PC-9 (cell line): ENCODE data around the gene BORCS5. TPM values are rescaled to one million over a fixed set of nuclear protein-coding genes. Genes with fewer than 3 reads are reported as not detected.

Source experiments
- BruUV-seq: library from RNA; stranded (reverse); fragments of 400-500 nt; replicated peaks from 2 replicates; lab custom pipeline; 2021; lab: Mats Ljungman, UMichigan
- CTCF ChIA-PET: fragments of 300-600 bp; sonication (Branson Sonifier 250); formaldehyde crosslinking; loops from one replicate; lab custom pipeline; 2022; ENCODE audit warnings: antibody characterized with exemption; lab: Charles Lee
- POLR2A ChIA-PET: fragments of 300-600 bp; sonication (Branson Sonifier 250); formaldehyde crosslinking; loops from one replicate; lab custom pipeline; 2022; ENCODE audit warnings: antibody characterized with exemption; ENCODE audit not compliant: unreplicated experiment; lab: Charles Lee
- DNase-seq, 2 experiments: peaks; one replicate each; pipeline versions ENCODE4 v3.0.0 to v3.0.0-alpha.2; 2015 to 2022; ENCODE audit warnings: mixed read lengths in 1 of 2
- H2AFZ ChIP-seq: fragments of 200-600 bp; sonication (generic); 2 replicates; pipeline ENCODE4 v1.8.1; 2017; ENCODE audit warnings: antibody characterized with exemption
- H3F3A ChIP-seq: fragments of 200-600 bp; sonication (generic); 2 replicates; pipeline ENCODE4 v1.8.1; 2017; ENCODE audit warnings: antibody characterized with exemption, mild to moderate bottlenecking, low read depth; ENCODE audit not compliant: insufficient read depth
- H3K27ac ChIP-seq: fragments of 200-600 bp; sonication (generic); 2 replicates; pipeline ENCODE4 v1.6.1; 2016; ENCODE audit warnings: mixed run types
- H3K27me3 ChIP-seq: fragments of 200-600 bp; sonication (generic); 2 replicates; pipeline ENCODE4 v1.6.1; 2016; ENCODE audit warnings: low read depth, mixed run types; ENCODE audit not compliant: insufficient read depth
- H3K36me3 ChIP-seq: fragments of 200-600 bp; sonication (generic); 2 replicates; pipeline ENCODE4 v1.6.1; 2016; ENCODE audit warnings: low read depth, mixed run types
- H3K4me1 ChIP-seq: fragments of 200-600 bp; sonication (generic); replicated peaks from 2 replicates; pipeline ENCODE4 v1.6.1; 2016; ENCODE audit warnings: mixed run types; ENCODE audit not compliant: insufficient read depth
- H3K4me2 ChIP-seq: fragments of 200-600 bp; sonication (generic); 2 replicates; pipeline ENCODE4 v1.6.1; 2017; ENCODE audit warnings: mixed run types
- H3K4me3 ChIP-seq: fragments of 200-600 bp; sonication (generic); 2 replicates; pipeline ENCODE4 v1.6.1; 2016; ENCODE audit warnings: mixed run types
- H3K79me2 ChIP-seq: fragments of 200-600 bp; sonication (generic); 2 replicates; pipeline ENCODE4 v1.6.1; 2017; ENCODE audit warnings: low read depth, mixed run types
- H3K9me2 ChIP-seq: fragments of 200-600 bp; sonication (generic); 2 replicates; pipeline ENCODE4 v1.8.1; 2017; ENCODE audit warnings: mild to moderate bottlenecking; ENCODE audit not compliant: insufficient read depth
- H3K9me3 ChIP-seq: fragments of 200-600 bp; sonication (generic); 2 replicates; pipeline ENCODE4 v1.8.1; 2016; ENCODE audit warnings: low read depth; ENCODE audit not compliant: insufficient read depth
- H4K20me1 ChIP-seq: fragments of 200-600 bp; sonication (generic); 2 replicates; pipeline ENCODE4 v1.8.1; 2017; ENCODE audit not compliant: insufficient read depth
- CTCF ChIP-seq: fragments of 200-600 bp; sonication (generic); conservative IDR thresholded peaks from 2 replicates; pipeline ENCODE4 v1.6.1; 2017; ENCODE audit warnings: mixed run types, antibody characterized with exemption, mild to moderate bottlenecking, moderate library complexity
- EZH2 ChIP-seq: fragments of 200-600 bp; sonication (generic); IDR thresholded peaks from 2 replicates; pipeline ENCODE4 v1.8.0; 2017; ENCODE audit warnings: antibody characterized with exemption, low read depth
- intact Hi-C: fragments of 100-400 bp; cut with micrococcal nuclease; formaldehyde crosslinking; loops from one replicate; pipeline ENCODE4 v1.10.0; 2022; ENCODE audit not compliant: unreplicated experiment
- total RNA-seq: library from RNA; stranded (reverse); gene quantifications from 2 replicates; pipeline ENCODE4 v1.2.3, GENCODE V29; 2021

Gene BORCS5
- total RNA-seq, 1 experiment from 2014 or later: 19.7 TPM

- no TSS peak for BruUV-seq
- TF ChIP-seq CTCF (no peak), EZH2 (no peak)
These were observed 131.4 kb downstream of the BORCS5 start for GRCh38 chr12:12488296-12488695.

GRCh38 chr12:12488823-12489550 lies 132.1 kb downstream of the BORCS5 start:
- intact Hi-C loops: no loop called here

More at GRCh38 chr12:12488296-12488695, 131.4 kb downstream of the BORCS5 start:
- no peak overlapping the region for H2AFZ ChIP-seq
- intact Hi-C loops: no loop called here
- H3F3A ChIP-seq: no peaks in the 10 kb centered on the region
- no peak overlapping the region for H3K4me2 ChIP-seq
- no peaks in the 10 kb centered on the region for H3K27me3 ChIP-seq
- no peaks in the 10 kb centered on the region for H3K9me2 ChIP-seq
- no peak overlapping the region for H3K4me3 ChIP-seq
- H4K20me1 ChIP-seq: no peaks in the 10 kb centered on the region
- ChIA-PET POLR2A (no interaction called here), CTCF (no interaction called here)
- H3K9me3 ChIP-seq: no peaks in the 10 kb centered on the region; the same call in 1 of the 2 replicates
- no peak overlapping the region for H3K27ac ChIP-seq
- no peaks in the 10 kb centered on the region; the same call in 1 of the 2 replicates for H3K36me3 ChIP-seq
- H3K4me1 ChIP-seq: no peaks in the 10 kb centered on the region
- DNase-seq: no peak
- no peaks in the 10 kb centered on the region for H3K79me2 ChIP-seq

GRCh38 chr12:12491606-12492005 lies 134.7 kb downstream of the BORCS5 start:
- intact Hi-C loops: no loop called here
- Histone ChIP-seq H3K79me2 (no peaks in the 10 kb centered on the region), H3K4me1 (no peaks in the 10 kb centered on the region), H3K27me3 (no peaks in the 10 kb centered on the region), H3K9me2 (no peaks in the 10 kb centered on the region), H3F3A (no peaks in the 10 kb centered on the region), H2AFZ (no peak overlapping the region), H3K9me3 (no peaks in the 10 kb centered on the region; the same call in 1 of the 2 replicates), H3K27ac (no peak overlapping the region), H3K36me3 (no peaks in the 10 kb centered on the region; the same call in 1 of the 2 replicates), H3K4me2 (no peak overlapping the region), H3K4me3 (no peak overlapping the region), H4K20me1 (no peaks in the 10 kb centered on the region)
- CTCF ChIA-PET: no interaction called here
- TF ChIP-seq EZH2 (no peak), CTCF (no peak)
- BruUV-seq: no TSS peak
- POLR2A ChIA-PET: no interaction called here
- DNase-seq: no peak

More at GRCh38 chr12:12488823-12489550, 132.1 kb downstream of the BORCS5 start:
- H3K79me2 ChIP-seq: no peaks in the 10 kb centered on the region
- no peak for TF ChIP-seq CTCF
- no peak for TF ChIP-seq EZH2
- DNase-seq: no peak
- no peaks in the 10 kb centered on the region for H3K9me2 ChIP-seq
- H3F3A ChIP-seq: no peaks in the 10 kb centered on the region
- H3K27me3 ChIP-seq: no peaks in the 10 kb centered on the region
- no peaks in the 10 kb centered on the region; the same call in 1 of the 2 replicates for H3K9me3 ChIP-seq
- H2AFZ ChIP-seq: no peak overlapping the region
- H4K20me1 ChIP-seq: no peaks in the 10 kb centered on the region
- no peak overlapping the region for H3K27ac ChIP-seq
- no peak overlapping the region for H3K4me3 ChIP-seq
- no peak overlapping the region for H3K4me2 ChIP-seq
- ChIA-PET POLR2A (no interaction called here), CTCF (no interaction called here)
- no peaks in the 10 kb centered on the region for H3K4me1 ChIP-seq
- no peaks in the 10 kb centered on the region; the same call in none of the 2 replicates for H3K36me3 ChIP-seq
- no TSS peak for BruUV-seq
